GM20000 (cell line): Measurements from ENCODE around the gene MUCL1.
A peak's percentile ranks its signal among the peaks of the same experiment; 100 is the strongest.

Source experiments
- DNase-seq: peaks from one replicate; pipeline ENCODE4 v3.0.0; 2012; ENCODE audit warnings: low spot score
- TF ChIP-seq, protein P1 (sequence below): IDR thresholded peaks from 2 replicates; pipeline ENCODE4 v1.5.1; 2012; ENCODE audit warnings: mild to moderate bottlenecking, control low read depth; ENCODE audit errors: extremely low read depth, missing control alignments

The MUCL1 gene, protein sequence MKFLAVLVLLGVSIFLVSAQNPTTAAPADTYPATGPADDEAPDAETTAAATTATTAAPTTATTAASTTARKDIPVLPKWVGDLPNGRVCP

DNA sequence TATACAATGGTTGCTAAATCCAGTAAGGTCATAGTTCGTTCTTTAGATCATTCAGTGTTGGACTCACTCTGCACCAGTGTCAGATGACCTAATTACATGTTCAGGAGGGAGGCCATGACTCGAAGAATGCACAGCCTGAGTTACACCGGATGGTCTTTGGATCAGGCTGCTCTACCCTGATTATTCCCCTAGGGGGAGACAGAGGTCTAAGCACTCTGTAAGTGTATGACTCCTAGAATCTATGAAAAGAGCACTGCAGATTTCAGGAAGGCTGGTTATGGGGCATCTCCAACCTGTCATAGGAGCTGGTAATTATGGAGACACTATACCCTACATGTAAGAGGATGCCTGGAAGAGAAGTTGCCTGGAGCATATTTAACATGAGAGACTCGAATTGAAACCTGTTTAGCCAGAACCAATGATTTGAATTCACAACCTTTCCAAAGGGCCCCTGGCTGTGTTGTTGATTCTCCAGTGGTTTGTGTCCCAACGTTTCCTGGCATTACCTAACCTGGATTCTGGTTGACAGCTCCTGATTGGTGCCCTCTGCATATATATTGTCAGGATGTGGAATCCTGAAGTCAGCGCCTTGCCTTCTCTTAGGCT is at the start of gene MUCL1:
MUCL1 (plus strand) TSS at position 584 of the 606 bp plus-strand sequence. CDS start 67 bp downstream, outside the sequence.
- TF ChIP-seq, protein P1, sequence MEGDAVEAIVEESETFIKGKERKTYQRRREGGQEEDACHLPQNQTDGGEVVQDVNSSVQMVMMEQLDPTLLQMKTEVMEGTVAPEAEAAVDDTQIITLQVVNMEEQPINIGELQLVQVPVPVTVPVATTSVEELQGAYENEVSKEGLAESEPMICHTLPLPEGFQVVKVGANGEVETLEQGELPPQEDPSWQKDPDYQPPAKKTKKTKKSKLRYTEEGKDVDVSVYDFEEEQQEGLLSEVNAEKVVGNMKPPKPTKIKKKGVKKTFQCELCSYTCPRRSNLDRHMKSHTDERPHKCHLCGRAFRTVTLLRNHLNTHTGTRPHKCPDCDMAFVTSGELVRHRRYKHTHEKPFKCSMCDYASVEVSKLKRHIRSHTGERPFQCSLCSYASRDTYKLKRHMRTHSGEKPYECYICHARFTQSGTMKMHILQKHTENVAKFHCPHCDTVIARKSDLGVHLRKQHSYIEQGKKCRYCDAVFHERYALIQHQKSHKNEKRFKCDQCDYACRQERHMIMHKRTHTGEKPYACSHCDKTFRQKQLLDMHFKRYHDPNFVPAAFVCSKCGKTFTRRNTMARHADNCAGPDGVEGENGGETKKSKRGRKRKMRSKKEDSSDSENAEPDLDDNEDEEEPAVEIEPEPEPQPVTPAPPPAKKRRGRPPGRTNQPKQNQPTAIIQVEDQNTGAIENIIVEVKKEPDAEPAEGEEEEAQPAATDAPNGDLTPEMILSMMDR = peak; percentile 59
- peak; percentile 65 for DNase-seq

DNA sequence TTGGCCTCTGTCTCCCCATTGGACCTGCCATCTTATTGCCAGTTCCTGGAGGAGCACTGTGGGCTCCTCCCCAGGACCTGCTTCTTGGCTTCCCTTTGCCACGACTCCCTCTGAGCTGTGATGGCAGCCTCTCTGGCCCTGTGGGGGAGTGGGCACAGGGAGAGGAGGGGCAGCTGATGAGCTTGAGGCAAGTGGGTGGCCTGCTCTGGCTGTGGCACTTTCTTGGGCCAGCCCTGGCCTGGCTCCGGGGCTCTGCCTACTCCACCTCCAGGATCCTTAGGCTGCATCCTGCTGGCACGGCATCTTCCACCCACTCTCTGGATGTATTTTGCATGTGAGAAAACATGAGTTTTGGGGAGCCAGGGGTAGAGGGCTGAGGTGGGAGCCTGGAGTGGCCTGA is 32.6 kb upstream of the MUCL1 start:
- DNase-seq = no peak
- TF ChIP-seq, protein P1 = no peak

DNA sequence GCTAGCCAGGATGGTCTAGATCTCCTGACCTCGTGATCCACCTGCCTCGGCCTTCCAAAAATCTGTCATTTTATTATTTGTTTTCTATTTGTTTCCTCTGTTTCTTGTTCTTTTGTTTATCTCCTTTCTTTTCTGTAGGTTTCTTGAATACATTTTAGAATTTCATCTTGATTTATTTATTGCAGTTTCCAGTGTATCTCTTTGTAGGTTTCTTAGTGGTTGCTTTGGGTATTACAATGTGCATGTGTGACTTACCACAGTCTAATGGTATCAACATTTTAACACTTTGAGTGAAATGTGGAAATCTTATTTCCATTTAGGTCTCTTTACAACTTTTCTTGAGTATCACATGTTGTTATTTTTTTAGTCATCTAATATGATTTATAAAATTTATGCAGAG is 29.9 kb upstream of the MUCL1 start:
- DNase-seq = no peak
- TF ChIP-seq, protein P1 = no peak

DNA sequence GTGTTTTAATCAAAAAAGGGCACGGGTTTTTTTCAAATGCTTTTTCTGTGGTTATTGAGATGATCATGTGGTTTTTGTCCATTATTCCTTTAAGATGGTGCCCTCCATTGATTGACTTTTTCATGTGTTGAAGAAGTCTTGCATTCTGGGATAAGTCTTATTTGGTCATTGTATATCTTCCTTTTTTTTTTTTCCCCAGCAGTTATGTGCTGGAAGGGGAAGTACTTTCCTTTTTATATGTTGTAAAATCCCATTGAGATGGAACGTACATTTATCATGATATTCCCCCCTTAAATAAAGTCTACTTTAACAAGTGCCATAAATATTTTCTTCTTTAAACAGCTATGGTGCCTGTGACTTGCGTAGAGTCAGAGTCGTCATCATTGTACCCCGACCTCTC is 24.8 kb upstream of the MUCL1 start:
- no peak for DNase-seq
- TF ChIP-seq, protein P1 = no peak

DNA sequence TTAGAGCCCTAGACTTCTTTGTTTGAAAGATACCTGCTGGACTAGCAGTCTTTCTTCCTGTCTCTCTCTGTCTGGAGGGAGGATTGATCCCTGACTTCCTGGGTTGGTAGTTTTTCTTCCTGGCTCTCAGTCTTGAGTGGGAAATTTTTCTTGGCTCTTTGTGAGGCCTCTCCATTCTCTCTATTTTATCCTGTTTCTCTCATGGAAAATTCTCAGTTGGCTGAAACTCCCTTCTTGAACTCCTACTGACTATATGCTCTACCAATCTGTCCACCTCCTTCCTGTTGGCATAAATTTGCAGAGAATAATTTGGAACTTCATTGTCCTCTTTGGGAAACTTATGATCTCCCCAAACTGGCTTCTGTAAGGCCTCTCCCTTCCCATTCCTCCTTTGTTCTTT is 24.1 kb upstream of the MUCL1 start:
- DNase-seq = no peak
- TF ChIP-seq, protein P1 = no peak

DNA sequence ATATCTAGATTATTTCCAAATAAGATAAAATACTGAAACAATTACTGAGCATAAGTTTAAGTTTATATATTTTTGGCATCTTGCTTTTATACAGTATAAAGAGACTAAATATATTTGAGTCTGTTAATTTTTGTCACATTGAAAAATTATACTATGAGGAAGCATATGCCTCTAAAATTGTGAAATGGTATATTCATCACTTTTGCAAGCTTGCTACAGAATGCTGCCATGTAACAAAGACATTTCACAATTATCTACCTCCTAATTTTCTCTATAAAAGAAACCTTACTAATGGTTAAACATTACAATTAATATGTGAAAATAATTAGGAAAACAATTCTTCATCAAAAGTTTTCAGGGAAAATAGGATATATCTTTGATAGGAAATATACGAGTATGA is 22.7 kb upstream of the MUCL1 start:
- no peak for DNase-seq
- TF ChIP-seq, protein P1 = no peak

DNA sequence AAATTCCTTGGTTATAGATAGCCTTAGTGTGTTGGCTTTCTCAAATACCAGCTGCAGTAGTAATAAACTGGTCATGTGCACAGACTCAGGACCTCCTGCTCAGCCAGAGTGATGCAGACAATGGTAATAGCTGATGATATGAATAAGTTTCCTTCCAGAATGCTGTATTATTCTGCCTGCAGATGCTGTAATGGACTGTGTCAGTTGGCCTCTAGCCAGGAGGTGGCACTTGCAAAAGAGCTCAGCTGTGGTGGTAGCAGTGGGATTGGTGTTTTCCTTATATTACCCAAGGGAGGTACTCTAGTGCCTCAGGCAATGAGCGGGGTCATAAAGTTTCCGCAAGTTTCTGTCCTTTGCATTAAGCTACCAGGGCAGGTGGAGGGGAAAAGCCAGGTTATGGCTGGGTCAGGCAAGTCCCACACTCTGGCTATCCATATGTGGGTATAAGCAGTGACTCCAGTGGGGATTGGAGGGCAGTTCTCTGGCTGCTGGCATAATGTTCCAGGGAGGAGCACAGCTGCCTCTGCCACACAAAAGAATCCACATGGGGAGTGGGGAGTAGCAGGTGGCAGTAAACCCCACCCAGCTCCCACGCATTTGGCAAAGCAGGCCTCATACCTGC is 14.0 kb upstream of the MUCL1 start:
- no peak for DNase-seq
- TF ChIP-seq, protein P1 = no peak
